ENCODE measurements around the gene HAUS8.

The HAUS8 gene

DNA sequence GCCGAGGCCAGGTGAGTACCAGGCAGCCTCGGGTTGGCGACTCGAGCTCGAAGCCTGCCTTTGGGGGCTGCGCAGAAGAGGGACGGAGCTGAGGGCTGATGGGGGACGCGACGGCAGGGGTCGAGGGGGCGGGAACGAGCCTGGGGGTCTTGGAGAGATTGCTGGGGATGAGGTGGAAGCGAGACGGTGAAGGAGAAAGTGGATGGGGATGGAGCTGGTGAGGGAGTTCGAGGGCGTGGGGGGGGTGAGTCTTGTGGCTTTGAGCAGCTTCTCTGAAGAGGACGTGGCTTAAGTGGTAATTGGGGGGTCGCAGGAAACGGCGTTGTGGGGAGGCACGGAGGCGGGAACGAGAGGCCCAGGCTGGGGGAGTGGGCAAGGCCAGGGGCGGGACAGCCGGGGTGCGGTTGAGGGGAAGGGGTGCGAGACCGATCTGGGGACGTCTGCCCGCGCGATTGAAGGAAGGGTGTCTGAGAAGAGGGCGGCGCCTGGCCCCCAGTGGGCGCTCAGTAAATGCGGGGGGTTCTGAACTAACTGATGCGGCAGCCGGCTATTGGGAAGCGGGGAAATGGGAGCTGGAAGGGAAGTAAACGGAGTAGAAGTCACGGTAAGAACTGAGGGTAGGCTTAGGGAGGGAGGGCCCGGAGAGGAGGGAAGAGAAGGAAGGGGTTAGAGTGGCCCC is 751 bp upstream of the HAUS8 start:
- DNase-seq (ENCODE audit: low read depth), result no peak

DNA sequence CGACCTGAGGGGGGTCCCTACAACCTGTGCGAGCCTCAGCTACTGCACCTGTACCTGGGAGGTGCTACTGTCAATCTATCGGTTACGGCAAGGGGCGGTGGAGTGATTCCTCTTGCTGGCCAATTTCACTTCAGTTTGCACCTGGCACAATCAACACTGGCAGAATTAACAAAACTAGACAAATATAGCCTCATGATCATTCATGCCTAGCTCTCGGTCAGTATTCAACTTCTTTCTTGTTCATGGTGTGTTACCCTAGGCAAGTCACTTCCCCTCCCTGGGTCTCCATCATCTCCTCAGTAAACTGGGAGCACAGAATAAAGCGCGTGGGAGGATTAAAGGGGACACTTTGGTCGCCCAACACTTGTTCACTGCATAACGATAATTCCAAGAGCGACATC is 618 bp downstream of the HAUS8 start:
- DNase-seq (ENCODE audit: low read depth), result no peak

DNA sequence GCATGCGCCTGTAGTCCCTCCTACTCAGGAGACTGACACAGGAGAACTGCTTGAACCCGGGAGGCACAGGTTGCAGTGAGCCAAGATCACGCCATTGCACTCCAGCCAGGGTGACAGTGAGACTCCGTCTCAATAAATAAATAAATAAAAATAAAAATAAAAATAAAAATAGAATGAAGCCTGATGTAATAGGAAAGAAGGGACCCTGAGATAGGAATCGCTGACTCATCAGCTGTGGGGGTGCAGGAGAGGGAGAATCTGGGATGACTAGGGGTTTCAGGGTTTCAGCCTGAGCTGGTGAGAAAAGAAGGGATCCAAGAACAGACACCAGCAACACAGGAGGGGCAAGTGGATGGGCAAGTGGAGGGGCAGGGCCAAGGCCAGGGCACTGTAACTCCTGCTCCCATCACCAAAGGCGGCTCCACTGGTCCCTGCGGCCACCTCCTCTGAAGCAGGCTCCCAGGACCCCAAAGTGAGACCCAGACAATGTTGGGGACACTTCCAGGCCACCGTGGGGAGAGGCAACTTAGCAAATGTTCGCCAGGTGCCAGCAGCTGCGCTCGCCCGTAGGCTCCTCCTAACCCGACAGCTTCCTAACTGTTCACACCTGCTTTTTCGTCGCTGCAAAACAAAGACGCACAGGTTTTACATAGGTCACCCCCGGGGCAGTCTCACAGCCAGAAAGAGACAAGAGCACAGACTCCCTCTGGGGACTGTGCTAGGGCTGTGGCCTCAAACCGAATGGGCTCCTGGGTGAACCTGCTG is 1.2 kb downstream of the HAUS8 start:
- DNase-seq (ENCODE audit: low read depth), result no peak

DNA sequence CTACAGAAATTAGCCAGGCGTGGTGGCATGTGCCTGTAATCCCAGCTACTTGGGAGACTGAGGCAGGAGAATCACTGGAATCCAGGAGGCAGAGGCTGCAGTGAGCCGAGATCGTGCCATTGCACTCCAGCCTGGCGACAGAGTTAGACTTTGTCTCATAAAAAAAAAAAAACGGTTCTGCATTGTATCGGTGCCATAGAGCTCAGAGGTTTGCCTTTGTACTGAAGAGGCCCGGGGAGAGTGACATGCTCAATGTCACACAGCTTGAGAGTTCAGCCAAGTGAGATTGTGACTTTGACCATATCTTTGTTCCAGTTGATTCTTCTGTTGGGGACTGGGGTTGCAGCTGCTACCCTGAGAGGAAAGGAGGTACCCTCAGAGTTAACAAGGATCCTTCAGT is 4.3 kb downstream of the HAUS8 start:
- DNase-seq (ENCODE audit: low read depth), result no peak

DNA sequence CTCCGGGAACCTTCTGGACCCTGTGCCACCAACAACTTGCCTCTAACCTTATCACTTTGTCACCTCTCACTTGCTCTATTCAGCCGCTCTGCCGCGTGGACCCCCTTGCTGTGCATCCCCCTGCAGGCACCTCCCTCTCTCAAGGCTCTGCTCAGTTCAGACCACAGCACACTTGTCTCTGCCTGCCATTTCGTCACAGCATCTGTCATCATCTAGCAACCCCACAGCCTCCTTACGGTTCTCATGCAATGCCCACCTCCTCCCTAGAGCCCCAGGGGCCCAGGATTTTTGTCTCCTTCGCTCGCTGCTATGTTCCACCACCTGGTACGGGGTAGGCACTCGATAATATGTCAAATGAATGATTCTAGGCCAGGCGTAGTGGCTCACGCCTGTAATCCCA is 4.8 kb downstream of the HAUS8 start:
- DNase-seq (ENCODE audit: low read depth), result no peak

DNA sequence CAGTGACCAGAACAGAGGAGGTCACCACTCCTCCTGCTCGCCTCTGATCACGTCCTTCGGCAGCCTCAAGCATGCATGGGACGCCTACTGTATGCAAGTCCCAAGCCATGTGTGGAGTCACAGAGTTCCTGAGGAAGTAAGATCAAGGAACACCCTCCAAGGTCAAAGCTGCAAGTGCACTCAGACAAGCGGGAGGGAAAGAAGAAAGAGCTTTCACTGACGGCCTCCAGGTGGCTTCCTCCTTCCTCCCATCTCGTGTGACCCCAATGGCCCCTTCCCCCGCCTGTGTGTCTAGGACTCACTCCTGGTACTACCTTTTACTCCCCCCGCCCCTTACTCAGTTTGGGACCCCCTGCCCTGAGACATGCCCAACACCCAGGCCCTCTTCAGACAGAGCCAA is 6.1 kb downstream of the HAUS8 start:
- no peak for DNase-seq (ENCODE audit: low read depth)

DNA sequence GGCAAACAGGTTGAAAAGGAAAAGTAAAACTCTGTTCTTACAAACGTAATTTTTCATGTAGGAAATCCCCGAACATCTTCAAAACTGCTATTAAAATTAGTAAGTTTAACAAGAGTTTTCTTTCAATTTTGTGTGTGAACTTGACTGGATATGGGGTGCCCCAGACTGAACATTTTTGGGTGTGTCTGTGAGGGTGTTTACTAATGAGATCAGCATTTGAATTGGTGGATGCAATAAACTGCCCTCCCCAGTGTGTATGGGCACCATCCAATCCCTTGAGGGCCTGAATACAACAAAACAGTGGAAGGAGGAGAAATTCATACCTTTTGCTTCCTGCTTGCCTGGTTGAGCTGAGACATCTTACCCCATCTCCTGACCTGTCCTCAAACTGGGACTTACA is 11.8 kb downstream of the HAUS8 start:
- DNase-seq (ENCODE audit: low read depth), result no peak

DNA sequence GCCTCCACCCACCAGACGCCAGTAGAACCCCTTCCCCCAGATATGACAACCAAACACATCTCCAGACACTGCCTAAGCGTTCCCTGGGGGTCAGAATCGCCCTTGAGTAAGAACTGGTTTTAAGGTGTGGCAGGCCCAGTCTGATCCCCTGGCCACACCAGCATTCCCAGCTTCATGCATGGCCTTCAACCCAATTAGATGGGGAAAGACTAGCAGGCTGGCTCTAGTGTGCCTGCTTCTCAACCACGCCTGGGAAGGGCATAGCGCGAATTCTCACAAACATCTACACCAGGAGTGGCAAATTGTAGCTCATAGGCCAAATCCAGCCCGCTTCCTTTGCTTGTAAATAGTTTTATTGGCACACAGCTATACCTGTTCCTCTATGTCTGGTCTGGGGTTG is 13.6 kb downstream of the HAUS8 start:
- DNase-seq (ENCODE audit: low read depth), result no peak

DNA sequence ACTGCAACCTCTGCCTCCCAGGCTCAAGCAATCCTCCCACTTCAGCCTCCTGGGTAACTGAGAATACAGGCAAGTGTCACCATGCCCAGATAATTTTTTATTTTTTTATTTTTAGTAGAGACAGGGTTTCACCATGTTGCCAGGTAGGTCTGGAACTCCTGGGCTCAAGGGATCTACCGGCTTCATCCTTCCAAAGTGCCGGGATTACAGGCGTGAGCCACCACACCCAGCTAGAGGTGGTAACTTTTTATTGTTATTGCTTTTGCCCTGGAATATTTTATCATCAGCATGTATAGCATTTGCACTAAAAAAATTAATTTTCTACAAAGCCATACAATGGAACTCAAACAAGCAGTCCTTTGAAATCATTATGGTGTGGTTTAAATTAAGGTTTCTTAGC is 14.0 kb downstream of the HAUS8 start:
- DNase-seq (ENCODE audit: low read depth), result no peak

DNA sequence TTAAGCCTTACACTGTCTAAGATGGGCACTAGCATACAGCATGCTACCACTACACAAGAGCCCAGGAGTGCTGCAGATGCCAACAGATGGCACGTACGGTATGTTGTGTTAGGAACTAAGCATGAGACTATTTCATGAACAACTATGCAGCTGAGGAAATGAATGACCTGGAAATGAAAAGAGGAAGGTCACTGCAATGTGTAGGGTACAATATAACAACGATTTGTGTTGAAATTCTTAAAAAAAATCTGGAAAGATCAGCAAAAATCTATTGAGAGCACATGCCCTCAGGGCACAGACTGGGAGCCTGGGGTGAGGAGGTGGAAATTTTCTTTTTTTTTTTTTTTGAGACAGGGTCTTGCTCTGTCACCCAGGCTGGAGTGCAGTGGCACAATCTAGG is 14.4 kb downstream of the HAUS8 start:
- DNase-seq (ENCODE audit: low read depth), result no peak

DNA sequence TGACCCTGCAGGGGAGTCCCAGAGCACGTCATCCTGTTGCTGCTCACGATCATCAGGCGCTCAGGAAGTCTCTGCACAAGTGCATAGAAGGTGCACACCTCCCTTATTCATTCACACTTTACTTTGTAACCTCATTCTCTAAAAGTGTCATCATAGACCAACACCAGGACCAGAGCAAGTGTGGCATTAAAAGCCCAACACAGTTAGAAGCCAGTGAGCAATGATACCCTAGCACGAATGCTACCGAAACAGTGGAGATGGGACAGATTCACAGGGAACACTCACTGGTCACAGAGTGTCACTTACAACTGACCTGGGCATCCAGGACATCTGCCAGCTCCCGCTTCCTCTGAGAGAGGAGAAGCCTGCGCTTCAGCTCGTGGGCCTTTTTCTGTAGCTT is 17.0 kb downstream of the HAUS8 start:
- DNase-seq (ENCODE audit: low read depth), result no peak

DNA sequence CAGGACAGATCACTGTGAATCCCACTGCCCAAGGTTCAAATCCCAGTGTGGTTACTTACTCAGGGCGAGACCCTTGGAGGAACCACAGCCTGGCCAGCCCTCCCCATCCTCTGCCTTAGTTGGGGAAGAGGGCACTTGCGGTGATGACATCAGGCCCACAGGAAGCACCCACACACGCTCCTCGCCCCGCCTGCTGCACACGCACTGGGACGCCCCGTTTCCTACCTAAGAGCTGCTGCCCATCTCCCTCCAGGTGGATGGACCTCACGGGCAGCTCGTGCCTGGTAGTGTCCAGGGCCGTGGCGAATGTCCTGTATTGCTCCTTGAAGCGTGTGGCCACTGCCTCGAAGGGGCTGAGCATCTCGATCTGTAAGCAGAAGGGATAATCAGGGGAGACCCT is 19.6 kb downstream of the HAUS8 start:
- DNase-seq (ENCODE audit: low read depth), result no peak

DNA sequence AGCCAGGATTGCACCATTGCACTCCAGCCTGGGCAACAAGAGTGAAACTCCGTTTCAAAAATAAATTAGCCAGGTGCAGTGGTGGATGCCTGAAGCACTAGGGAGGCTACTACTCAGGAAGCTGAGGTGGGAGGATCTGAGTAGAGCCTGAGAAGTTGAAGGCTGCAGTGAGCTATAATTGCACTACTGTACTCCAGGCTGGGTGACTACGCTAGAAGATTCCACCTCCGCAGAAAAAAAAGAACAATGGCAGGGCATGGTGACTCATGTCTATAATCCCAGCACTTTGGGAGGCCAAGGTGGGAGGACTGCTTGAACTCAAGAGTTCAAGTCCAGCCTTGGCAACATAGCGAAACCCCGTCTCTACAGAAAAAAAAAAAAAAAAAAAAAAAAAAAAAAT is 20.5 kb downstream of the HAUS8 start:
- no peak for DNase-seq (ENCODE audit: low read depth)

DNA sequence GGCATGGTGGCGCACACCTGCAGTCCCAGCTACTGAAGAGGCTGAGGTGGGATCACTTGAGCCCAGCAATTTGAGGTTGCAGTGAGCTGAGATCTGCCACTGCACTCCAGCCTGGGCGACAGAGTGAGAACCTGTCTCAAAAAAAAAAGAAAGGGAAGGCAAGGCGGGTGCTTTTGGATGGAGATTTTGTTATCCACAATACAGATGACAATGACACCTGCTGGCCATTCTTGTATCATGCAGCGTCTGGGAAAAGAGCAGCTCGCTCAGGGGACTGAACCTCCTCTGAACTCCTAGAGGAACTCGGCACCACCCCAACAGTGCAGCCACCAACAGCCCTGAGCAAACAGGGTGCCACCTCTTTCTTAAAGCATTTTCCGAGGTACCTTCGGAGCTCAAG is 22.8 kb downstream of the HAUS8 start:
- DNase-seq (ENCODE audit: low read depth), result no peak

DNA sequence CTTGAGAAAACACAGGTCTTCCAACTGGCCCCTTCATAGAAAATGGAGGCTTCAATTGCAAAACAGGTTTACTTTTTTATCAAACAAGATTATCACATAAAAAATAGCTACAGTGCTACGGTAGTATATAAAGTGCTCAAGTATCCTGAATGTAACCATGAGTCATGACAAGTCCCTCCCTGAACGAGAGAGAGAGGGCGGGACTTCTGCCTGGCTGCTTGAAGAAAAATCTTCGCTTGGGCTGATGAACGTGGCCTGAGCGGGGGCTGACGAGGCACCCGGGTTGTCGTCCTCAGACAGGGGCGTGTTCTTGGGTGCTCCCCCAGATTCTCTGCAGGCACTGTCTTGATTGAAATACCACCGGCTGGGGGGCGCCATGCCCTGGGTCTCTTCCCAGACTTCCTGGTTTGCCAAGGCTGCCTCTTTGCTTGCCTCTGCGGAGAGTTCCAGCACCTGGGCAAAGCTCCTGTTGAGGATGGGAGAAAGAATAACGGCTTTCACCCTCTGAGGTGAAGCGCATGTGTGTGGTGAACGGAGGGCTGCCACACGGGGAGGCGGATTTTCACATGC is 25.5 kb downstream of the HAUS8 start:
- no peak for DNase-seq (ENCODE audit: low read depth)

DNA sequence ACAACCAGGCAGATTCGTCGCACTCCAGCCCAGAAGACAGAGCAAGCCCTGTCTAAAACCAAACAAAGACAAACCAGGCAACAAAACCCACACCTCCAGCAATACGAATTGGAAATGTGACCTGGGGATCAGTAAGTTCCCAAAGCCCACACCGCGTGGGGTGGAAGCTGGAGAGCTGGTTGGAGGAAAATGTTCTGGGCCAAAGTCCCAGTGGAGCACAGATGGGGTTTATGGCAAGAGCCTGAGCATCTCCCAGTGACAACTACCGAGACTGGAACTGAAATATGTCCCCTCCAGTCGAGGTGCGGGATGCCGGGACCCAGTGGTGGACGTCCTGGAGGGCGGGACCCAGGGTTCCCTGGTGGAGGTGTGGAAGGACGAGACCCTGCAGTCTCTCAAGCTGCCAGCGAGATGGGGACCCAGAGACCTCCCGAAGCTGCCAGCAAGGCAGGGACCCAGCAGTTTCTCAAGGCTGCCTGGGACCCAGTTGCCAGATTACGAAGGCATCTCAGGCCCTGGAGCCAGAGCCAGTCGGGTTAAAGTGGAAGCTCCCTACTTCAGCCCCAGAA is 26.3 kb downstream of the HAUS8 start:
- no peak for DNase-seq (ENCODE audit: low read depth)

DNA sequence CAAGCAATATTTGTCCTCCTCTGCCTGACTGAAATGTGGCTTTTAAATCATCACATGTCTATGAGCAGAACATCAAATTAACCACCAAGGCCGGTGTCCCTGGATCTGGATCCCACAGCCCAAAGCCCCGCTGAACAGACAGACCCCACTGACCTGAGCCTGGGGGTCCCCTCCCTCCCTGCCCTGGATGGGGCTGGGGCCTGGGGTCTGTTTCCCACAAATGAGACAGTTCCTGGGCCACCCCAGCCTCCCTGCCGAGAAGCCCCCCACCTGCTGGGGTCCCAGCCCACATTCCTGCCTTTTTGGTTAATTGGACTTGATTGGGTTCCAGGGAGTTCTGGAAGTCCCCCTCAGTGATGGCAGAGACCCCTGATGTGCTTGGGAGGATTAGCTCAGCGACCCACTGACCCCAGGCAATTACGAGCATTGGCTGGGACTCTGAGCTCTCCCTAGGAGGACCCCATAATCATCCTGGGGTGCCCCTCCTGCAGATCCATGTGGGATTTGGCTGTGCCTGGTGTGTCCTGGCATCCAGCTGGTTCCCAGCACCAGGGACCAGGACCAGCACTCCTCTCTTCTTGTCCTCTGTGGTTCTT is 29.2 kb downstream of the HAUS8 start:
- no peak for DNase-seq (ENCODE audit: low read depth)

DNA sequence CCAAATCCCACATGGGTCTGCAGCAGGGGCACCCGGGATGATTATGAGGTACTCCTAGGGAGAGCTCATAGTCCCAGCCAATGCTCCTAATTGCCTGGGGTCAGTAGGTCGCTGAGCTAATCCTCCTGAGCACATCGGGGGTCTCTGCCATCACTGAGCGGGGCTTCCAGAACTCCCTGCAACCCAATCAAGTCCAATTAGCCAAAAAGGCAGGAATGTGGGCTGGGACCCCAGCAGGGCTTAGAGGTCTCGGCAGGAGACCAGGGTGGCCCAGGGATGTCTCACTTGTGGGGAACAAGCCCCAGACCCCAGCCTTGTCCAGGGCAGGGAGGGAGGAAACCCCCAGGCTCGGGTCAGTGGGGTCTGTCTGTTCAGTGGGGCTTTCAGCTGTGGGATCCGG is 31.5 kb downstream of the HAUS8 start:
- DNase-seq (ENCODE audit: low read depth), result no peak

DNA sequence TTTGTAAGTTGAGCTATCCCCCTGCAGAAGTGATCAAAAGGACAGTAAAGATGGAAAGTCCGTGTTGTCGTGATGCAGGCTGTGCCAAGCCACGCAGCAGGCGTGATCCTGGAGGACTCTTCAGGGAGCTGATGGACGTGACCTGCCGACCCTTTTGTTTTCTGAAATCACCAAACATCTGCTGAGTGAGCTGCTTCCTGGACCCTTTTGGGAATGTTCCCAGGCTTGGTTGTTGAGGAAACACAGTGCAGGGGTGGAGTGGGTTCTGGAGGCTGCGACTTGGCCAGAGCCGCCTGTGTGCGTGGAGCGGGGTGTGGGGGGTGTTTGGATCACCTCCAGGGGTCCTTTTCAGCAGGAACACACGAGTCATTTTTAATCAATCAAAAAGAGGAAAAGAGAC is 33.3 kb downstream of the HAUS8 start:
- no peak for DNase-seq (ENCODE audit: low read depth)

DNA sequence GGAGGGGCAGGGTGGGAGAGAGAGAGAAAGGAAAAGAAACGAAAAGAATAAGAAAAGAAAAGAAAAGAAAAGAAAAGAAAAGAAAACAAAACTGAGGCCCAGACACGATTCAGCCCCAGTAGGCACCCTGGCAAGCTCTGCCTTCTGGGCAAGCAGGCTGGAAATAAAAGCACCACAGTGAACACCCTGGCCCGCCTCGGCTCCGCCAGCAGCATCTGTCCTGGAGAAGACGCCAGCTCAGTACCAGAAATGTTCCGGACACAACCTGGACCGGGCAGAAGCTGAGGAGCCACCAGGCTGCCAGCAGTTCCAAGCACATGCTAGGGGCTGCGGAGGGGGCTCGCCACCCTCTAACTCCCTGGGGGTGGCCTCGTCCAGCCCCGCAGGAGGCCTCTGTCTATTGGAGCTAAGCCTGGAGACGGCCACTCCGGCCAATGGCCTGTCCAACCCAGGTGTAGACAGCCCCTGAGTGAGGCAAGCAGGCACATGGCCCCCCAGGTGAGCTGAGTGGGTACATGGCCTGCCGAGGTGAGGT is 37.2 kb downstream of the HAUS8 start:
- DNase-seq (ENCODE audit: low read depth), result no peak

DNA sequence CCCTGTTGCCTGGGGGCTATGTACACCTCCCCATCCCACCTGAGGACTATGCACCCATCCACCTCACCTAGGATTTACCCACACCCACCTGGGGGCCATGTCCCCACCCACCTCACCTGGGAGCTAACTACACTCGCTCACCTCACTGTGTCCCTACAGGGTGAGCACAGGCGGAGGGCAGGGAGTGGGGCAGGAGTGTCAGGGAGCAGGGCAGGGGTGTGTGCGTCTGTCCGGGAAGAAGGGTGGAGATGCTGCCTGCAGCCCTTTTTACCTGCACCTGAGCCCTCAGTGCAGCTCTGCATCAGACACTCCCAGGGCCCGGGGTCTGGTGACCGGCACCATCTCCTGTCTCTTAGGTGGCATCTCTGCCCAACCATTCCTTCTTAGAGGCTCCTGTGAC is 38.1 kb downstream of the HAUS8 start:
- no peak for DNase-seq (ENCODE audit: low read depth)

DNA sequence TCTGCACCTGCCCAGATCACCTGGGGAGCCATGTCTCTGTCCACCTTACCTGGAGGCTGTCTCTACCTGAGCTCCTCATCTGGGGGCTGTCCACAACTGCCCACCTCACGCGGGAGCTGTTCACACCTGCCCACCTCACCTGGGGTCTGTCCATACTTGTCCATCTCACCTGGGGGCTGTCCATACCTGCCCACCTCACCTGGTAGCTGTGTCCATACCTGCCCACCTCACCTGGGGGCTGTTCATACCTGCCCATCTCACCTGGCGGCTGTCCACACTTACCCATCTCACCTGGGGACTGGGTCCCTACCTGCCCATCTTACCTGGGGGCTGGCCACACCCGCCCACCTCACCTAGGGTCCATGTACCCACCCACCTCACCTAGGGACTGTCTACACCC is 38.6 kb downstream of the HAUS8 start:
- DNase-seq (ENCODE audit: low read depth), result no peak
